Measurements from ENCODE around the gene PRRT4.
A peak's percentile ranks its signal among the peaks of the same experiment; 100 is the strongest.

Gene PRRT4

DNA sequence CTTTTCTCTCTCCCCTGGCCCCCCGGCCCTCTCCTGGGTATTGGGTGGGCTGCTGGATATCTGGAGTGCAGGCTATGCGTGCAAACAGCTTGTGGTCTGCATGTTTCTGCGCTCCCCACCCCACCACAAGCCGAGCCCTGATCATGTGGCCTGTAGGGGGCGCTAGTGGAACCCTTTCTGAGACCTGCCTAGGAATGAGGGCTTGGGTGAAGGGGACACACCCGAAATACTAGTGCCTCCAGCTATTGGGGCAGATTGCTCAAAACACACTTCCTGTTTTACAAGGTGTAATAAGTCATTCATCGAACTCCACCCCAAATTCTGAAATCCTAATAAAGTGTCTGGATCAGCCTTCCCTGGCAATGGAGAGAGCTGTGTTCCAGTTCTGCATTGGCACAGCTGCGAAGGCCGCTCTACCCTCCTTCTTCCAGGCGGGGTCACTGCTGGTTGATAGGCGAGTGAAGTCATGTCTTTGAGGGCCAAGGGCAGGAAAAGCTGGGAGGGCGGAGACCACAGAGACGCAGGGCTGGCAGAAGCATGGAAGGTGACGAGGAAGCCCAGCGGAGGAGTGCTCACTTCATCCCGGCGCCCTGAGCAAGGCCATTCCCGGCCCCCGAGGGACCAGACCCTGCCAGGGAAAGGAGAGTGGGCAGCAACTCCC lies 19.8 kb upstream of the PRRT4 start:
- intact Hi-C loops (cut with DNase I) = no loop called here

DNA sequence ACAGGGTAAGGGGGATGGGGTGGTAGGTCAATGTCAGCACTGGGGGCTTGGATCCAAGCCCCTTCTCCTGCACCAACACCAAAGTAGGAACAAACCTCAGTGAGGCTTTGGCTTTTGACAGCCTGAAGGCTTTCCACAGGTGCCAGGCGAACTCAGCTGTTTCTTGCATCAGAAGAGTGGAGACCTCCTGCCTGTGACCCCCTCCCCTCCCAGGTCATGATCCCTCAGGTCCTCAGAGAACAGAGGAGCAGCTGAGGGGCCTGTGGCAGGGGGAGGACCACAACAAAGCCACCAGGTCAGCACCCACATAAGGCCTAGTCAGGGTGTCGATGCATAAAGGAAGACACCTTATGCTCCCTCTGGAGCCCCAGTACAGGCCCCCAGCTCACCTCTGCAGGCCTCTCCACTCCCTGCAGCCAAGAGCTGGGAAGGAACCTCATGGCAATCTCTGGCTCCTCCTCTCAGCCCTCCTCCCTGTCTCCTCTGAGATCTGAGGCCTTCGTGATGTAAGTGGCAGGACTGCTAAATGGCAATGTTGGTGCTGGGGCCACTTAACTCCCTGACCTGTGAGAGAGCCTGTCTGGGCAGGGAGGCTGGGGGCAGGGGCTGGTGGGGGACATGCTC lies 19.1 kb upstream of the PRRT4 start:
- peak in 1 of 42 donors; percentile 3 for DNase-seq
- intact Hi-C loops (cut with DNase I) = no loop called here

More for the DNA sequence above, 19.8 kb upstream of the PRRT4 start:
- peak in 3 of 42 donors; percentile 23 to 57 (median 31) for DNase-seq

- peak in 1 of 42 donors; percentile 14 for DNase-seq
- intact Hi-C loops (cut with DNase I) = no loop called here
Measured at GRCh38 chr7:128379900-128380479, 18.5 kb upstream of the PRRT4 start.

DNA sequence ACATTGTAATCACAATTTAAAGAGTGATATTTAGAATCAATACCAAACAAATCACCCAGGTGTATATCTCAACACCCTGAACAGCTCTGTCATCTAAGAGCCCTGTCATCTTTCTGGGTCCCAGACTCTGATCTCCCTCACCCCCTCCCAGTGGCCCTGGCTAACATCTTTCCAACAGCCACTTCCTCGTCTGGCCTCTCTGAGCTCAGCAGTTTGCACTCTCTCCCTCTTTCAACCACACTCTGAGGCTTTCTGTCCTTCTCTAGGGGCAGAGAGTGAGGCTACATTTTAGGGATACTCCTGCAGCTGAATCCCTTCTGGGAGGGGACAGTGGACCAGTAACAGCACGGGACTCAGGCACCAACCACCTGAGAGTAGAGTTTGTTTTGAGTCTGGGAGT lies 17.1 kb upstream of the PRRT4 start:
- DNase-seq = no peak
- intact Hi-C loops (cut with DNase I) = no loop called here

GRCh38 chr7:128376077-128376476 lies 14.6 kb upstream of the PRRT4 start:
- intact Hi-C loops (cut with DNase I) = no loop called here
- no peak for DNase-seq

DNA sequence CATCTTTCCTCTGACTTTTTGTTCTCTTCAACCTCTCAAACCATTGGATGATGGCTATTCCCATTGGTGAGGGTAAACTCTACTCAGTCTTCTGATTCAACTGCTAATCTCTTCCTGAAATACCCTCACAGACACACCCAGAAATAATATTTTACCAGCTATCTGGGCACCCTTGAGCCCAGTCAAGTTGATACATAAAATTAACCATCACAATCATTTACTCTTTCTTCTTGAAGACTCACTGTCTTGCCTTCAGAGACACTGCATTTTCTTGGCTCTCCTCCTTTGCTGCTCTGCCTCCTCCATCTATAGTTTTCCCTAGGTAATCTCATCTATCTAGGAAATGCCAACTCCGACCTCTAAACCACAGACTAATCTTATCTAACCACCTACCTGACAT lies 12.6 kb upstream of the PRRT4 start:
- intact Hi-C loops (cut with DNase I) = no loop called here
- DNase-seq = no peak

DNA sequence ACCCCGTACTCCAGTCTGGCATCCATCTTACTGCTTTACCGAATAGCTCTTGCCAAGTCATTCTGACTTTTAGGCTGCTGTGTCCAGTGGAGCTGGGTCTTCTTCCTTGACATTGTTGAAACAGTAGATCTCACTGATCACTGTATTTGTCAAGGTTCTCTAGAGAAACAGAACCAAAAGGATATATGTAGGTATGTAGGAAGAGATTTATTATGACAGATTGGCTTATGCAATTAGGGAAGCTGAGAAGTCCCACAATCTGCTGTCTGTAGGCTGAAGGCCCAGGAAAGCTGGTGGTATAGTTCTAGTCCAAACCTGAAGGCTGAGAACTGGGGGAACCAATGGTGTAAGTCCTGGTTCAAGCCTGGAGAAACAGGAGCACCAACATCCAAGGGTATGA lies 12.1 kb upstream of the PRRT4 start:
- intact Hi-C loops (cut with DNase I) = no loop called here
- DNase-seq = peak in 1 of 42 donors; percentile 8

GRCh38 chr7:128370491-128370890 lies 9.0 kb upstream of the PRRT4 start:
- DNase-seq = no peak
- intact Hi-C loops (cut with DNase I) = no loop called here

DNA sequence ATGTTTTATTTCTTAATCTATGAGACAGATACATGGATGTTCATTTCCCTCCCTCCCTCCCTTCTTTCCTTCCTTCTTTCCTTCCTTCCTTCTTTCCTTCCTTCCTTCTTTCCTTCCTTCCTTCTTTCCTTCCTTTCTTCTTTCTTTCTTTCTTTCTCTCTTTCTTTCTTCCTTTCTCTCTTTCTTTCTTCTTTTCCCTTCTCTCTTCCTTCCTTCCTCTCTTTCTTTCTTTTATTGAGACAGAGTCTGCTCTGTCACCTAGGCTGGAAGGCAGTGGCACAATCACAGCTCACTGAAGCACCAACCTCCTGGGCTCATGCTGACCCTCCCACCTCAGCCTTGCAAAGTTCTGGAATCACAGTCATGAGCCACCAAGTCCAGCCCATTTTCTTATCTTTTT lies 5.5 kb upstream of the PRRT4 start:
- DNase-seq = no peak
- intact Hi-C loops (cut with DNase I) = no loop called here

- no peak for DNase-seq
- intact Hi-C loops (cut with DNase I) = no loop called here
Measured at GRCh38 chr7:128366300-128366699, 4.8 kb upstream of the PRRT4 start.

DNA sequence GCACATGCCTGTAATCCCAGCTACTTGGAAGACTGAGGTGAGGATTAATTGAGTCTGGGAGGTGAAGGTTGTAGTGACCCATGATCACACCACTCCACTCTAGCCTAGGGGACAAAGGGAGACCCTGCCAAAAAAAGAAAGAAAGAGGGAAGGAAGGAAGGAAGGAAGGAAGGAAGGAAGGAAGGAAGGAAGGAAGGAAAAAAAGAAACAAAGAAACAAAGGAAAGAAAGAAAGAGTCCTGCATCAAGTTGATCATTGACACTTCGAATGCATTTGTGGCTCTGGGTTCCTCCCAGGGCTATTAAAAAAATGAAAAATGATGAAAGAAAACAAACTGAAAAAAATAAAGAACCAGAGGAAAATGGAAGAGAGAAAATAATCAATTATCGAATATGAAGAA lies 3.9 kb upstream of the PRRT4 start:
- intact Hi-C loops (cut with DNase I) = no loop called here
- no peak for DNase-seq

- intact Hi-C loops (cut with DNase I) = no loop called here
Measured at GRCh38 chr7:128364166-128364870, 2.8 kb upstream of the PRRT4 start.

GRCh38 chr7:128363261-128363721 lies 1.8 kb upstream of the PRRT4 start:
- DNase-seq = peak in 1 of 42 donors; percentile 12
- intact Hi-C loops (cut with DNase I) = no loop called here

More at GRCh38 chr7:128364166-128364870, 2.8 kb upstream of the PRRT4 start:
- peak in 1 of 42 donors; percentile 10 for DNase-seq

- intact Hi-C loops (cut with DNase I) = no loop called here
- no peak for DNase-seq
Measured at GRCh38 chr7:128362670-128363069, 1.2 kb upstream of the PRRT4 start.

- intact Hi-C loops (cut with DNase I) = no loop called here
- DNase-seq = no peak
Measured at GRCh38 chr7:128360359-128360678, 1.2 kb downstream of the PRRT4 start.

DNA sequence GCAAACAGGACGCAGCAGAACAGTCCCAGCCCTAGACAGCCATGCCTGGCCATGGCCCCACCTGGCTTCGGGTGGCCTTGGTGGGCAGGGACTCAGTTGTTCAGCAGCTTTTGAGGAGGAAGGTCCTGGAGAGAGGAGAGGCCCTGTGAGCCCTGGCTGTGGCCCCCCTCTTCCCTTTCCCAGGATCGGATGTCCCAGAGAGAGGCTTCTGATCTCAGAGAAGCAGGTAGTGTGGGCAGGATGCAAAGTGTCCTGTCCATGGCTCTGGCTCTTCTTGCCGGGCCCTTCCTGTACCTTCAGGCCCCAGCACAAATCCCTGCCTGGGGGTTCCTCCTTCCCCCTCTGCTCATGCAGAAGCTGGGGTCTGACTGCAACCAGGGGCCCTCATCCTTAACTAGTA lies 1.6 kb downstream of the PRRT4 start:
- intact Hi-C loops (cut with DNase I) = no loop called here
- DNase-seq = no peak

- no peak for DNase-seq
- intact Hi-C loops (cut with DNase I) = no loop called here
Measured at GRCh38 chr7:128359336-128359735, 2.2 kb downstream of the PRRT4 start.

GRCh38 chr7:128358233-128358632 lies 3.3 kb downstream of the PRRT4 start:
- DNase-seq = no peak
- intact Hi-C loops (cut with DNase I) = no loop called here

GRCh38 chr7:128357217-128357613 lies 4.3 kb downstream of the PRRT4 start:
- no peak for DNase-seq
- intact Hi-C loops (cut with DNase I) = no loop called here

GRCh38 chr7:128356546-128357216 lies 4.8 kb downstream of the PRRT4 start:
- intact Hi-C loops (cut with DNase I) = no loop called here
- DNase-seq = no peak

All from head of caudate nucleus (tissue), 42 donors.